Liver (tissue), 9 donors: ENCODE data around the gene UTS2R. TPM values are rescaled to one million over a fixed set of nuclear protein-coding genes. Genes with fewer than 3 reads are reported as not detected.

Experiments
- DNase-seq: peaks from one replicate; pipeline ENCODE4 v3.0.0-alpha.2; 2017; ENCODE audit warnings: low spot score
- H3K27ac ChIP-seq, 2 donors: one replicate each; pipeline ENCODE4 v1.7.0; 2013; ENCODE audit warnings: inconsistent platforms in 2 of 2, low read length in 2 of 2, control low read depth in 1 of 2, low read depth in 1 of 2, mild to moderate bottlenecking in 1 of 2
- H3K27me3 ChIP-seq, 4 donors: one replicate each; pipeline versions ENCODE4 v1.6.1 to v1.7.0; 2013; ENCODE audit warnings: low read length in 3 of 4, inconsistent platforms in 1 of 4, mild to moderate bottlenecking in 1 of 4, moderate library complexity in 1 of 4; ENCODE audit not compliant: control insufficient read depth in 4 of 4, insufficient read depth in 4 of 4
- H3K36me3 ChIP-seq, 4 donors: one replicate each; pipeline versions ENCODE4 v1.6.1 to v1.7.0; 2013; ENCODE audit warnings: low read length in 3 of 4, mild to moderate bottlenecking in 3 of 4, low read depth in 1 of 4, moderate library complexity in 1 of 4; ENCODE audit not compliant: control insufficient read depth in 4 of 4, insufficient read depth in 3 of 4
- H3K4me1 ChIP-seq, 4 donors: one replicate each; pipeline versions ENCODE4 v1.6.1 to v1.7.0; 2013; ENCODE audit warnings: low read length in 3 of 4, mild to moderate bottlenecking in 3 of 4, moderate library complexity in 1 of 4; ENCODE audit not compliant: control insufficient read depth in 4 of 4, insufficient read depth in 4 of 4
- H3K4me3 ChIP-seq, 3 donors: one replicate each; pipeline versions ENCODE4 v1.6.1 to v1.7.0; 2013; ENCODE audit warnings: low read length in 3 of 3, control low read depth in 1 of 3, low read depth in 1 of 3, mild to moderate bottlenecking in 1 of 3
- H3K9ac ChIP-seq, 2 donors: one replicate each; pipeline ENCODE4 v1.7.0; 2013; ENCODE audit warnings: low read length in 2 of 2, mild to moderate bottlenecking in 2 of 2, moderate library complexity in 2 of 2, control low read depth in 1 of 2, low read depth in 1 of 2
- H3K9me3 ChIP-seq, 4 donors: one replicate each; pipeline versions ENCODE4 v1.6.1 to v1.7.0; 2013; ENCODE audit warnings: low read length in 3 of 4; ENCODE audit not compliant: control insufficient read depth in 4 of 4
- ATF3 ChIP-seq: IDR thresholded peaks from 2 replicates; pipeline ENCODE4 v1.6.1; 2016; ENCODE audit warnings: antibody characterized with exemption
- CTCF ChIP-seq: fragments of 150-350 bp; IDR thresholded peaks from 2 replicates; pipeline ENCODE4 v1.5.1; 2017; ENCODE audit warnings: improper control_type of control experiment, low read depth, low read length; ENCODE audit not compliant: missing input control
- EGR1 ChIP-seq, 2 donors: IDR thresholded peaks; 2 replicates each; pipeline ENCODE4 v1.6.1; 2016 to 2018; ENCODE audit warnings: antibody characterized with exemption in 2 of 2, low read depth in 2 of 2
- FOXA1 ChIP-seq: IDR thresholded peaks from 2 replicates; pipeline ENCODE4 v1.6.1; 2016; ENCODE audit warnings: antibody characterized with exemption
- FOXA2 ChIP-seq: IDR thresholded peaks from 2 replicates; pipeline ENCODE4 v1.6.1; 2016; ENCODE audit warnings: antibody characterized with exemption
- GABPA ChIP-seq, 2 donors: IDR thresholded peaks in 1 of 2; conservative IDR thresholded peaks in 1 of 2; 2 replicates each; pipeline ENCODE4 v1.6.1; 2016; ENCODE audit warnings: antibody characterized with exemption in 2 of 2, mild to moderate bottlenecking in 1 of 2, moderate library complexity in 1 of 2
- HNF4A ChIP-seq, 2 donors: conservative IDR thresholded peaks; 2 replicates each; pipeline ENCODE4 v1.6.1; 2016; ENCODE audit warnings: antibody characterized with exemption in 2 of 2, mild to moderate bottlenecking in 2 of 2
- HNF4G ChIP-seq: IDR thresholded peaks from 2 replicates; pipeline ENCODE4 v1.6.1; 2016; ENCODE audit warnings: antibody characterized with exemption
- JUND ChIP-seq, 2 donors: IDR thresholded peaks; 2 replicates each; pipeline ENCODE4 v1.6.1; 2016; ENCODE audit warnings: antibody characterized with exemption in 2 of 2
- MAX ChIP-seq: IDR thresholded peaks from 2 replicates; pipeline ENCODE4 v1.6.1; 2016; ENCODE audit warnings: antibody characterized with exemption
- NR2F2 ChIP-seq: IDR thresholded peaks from 2 replicates; pipeline ENCODE4 v1.6.1; 2016; ENCODE audit warnings: antibody characterized with exemption
- RAD21 ChIP-seq, 2 donors: IDR thresholded peaks; 2 replicates each; pipeline ENCODE4 v1.6.1; 2016; ENCODE audit warnings: antibody characterized with exemption in 2 of 2, mild to moderate bottlenecking in 2 of 2
- REST ChIP-seq: IDR thresholded peaks from 2 replicates; pipeline ENCODE4 v1.6.1; 2016; ENCODE audit warnings: antibody characterized with exemption, mild to moderate bottlenecking
- RXRA ChIP-seq, 2 donors: IDR thresholded peaks; 2 replicates each; pipeline ENCODE4 v1.6.1; 2017 to 2018; ENCODE audit warnings: antibody characterized with exemption in 2 of 2, mild to moderate bottlenecking in 1 of 2
- SP1 ChIP-seq: IDR thresholded peaks from 2 replicates; pipeline ENCODE4 v1.6.1; 2018; ENCODE audit warnings: antibody characterized with exemption, mild to moderate bottlenecking
- TAF1 ChIP-seq: conservative IDR thresholded peaks from 2 replicates; pipeline ENCODE4 v1.6.1; 2016; ENCODE audit warnings: antibody characterized with exemption, mild to moderate bottlenecking
- YY1 ChIP-seq: IDR thresholded peaks from 2 replicates; pipeline ENCODE4 v1.6.1; 2016; ENCODE audit warnings: antibody characterized with exemption, mild to moderate bottlenecking
- ZBTB33 ChIP-seq: IDR thresholded peaks from 2 replicates; pipeline ENCODE4 v1.6.1; 2016; ENCODE audit warnings: antibody characterized with exemption
- WGBS: extraction: QIAGEN DNeasy Blood & Tissue Kit; methylation state at CpG from one replicate; pipeline ENCODE4 v1.1.7; 2013; 5-methylcytosine and 5-hydroxymethylcytosine counted together
- polyA plus RNA-seq, 2 donors: library from polyadenylated mRNA; stranded (reverse) in 1 of 2; unstranded in 1 of 2; fragments of 200-250 nt in 1 of 2; fragments of >200 nt in 1 of 2; fragmentation: Nextera tagmentation in 1 of 2; extraction: Ambion mirVana in 1 of 2; gene quantifications; one replicate each; pipeline versions ENCODE4 v1.2.1 to v1.2.3, GENCODE V29; 2013 to 2015
- total RNA-seq, 2 donors: library from RNA; depleted of rRNA; stranded (reverse); fragments of >200 nt; gene quantifications; one replicate each; pipeline ENCODE4 v1.2.3, GENCODE V29; 2014
- donor health status: healthy.
- donor health status: healthy.
- donor health status: healthy.
- donor health status: healthy.
- donor health status: healthy.

UTS2R gene
- total and polyA plus RNA-seq, 4 donors = not detected

- H3K27me3 ChIP-seq = peaks cover 0 to 3% (median 0%) of the 10 kb centered on the region in 4 donors
- no peak for DNase-seq
- whole genome bisulfite sequencing = 74% methylated on average over 20 of the region's 20 CpGs
- H3K9me3 ChIP-seq = no peaks in the 10 kb centered on the region
- H3K4me3 ChIP-seq = no peak overlapping the region
- H3K36me3 ChIP-seq = no peaks in the 10 kb centered on the region
- H3K27ac ChIP-seq = no peak overlapping the region
- no peak for TF ChIP-seq NR2F2
- H3K4me1 ChIP-seq = peaks cover 0 to 4% (median 2%) of the 10 kb centered on the region in 4 donors
- no peak overlapping the region for H3K9ac ChIP-seq
These were observed 14.7 kb upstream of the UTS2R start for GRCh38 chr17:82356845-82357355.

GRCh38 chr17:82357394-82357793 lies 14.2 kb upstream of the UTS2R start:
- Histone ChIP-seq H3K36me3 (no peaks in the 10 kb centered on the region), H3K4me1 (peaks cover 0 to 4% (median 1%) of the 10 kb centered on the region in 4 donors), H3K27me3 (peaks cover 0 to 3% (median 0%) of the 10 kb centered on the region in 4 donors), H3K9ac (no peak overlapping the region), H3K9me3 (no peaks in the 10 kb centered on the region), H3K4me3 (no peak overlapping the region), H3K27ac (no peak overlapping the region)
- WGBS = 85% methylated on average over 2 of the region's 2 CpGs
- no peak for DNase-seq
- TF ChIP-seq FOXA2 = no peak
- no peak for TF ChIP-seq HNF4A (conservative IDR thresholded peaks at IDR 0.05)
- TF ChIP-seq SP1 = no peak
- TF ChIP-seq GABPA (IDR thresholded peaks at IDR 0.05 in 1 of 2, conservative IDR thresholded peaks at IDR 0.05 in 1 of 2) = no peak
- no peak for TF ChIP-seq JUND (IDR thresholded peaks at IDR 0.05)
- TF ChIP-seq HNF4G = no peak
- no peak for TF ChIP-seq ZBTB33
- no peak for TF ChIP-seq REST
- TF ChIP-seq NR2F2 = no peak
- no peak for TF ChIP-seq MAX
- no peak for TF ChIP-seq YY1
- TF ChIP-seq RXRA (IDR thresholded peaks at IDR 0.05) = no peak
- TF ChIP-seq TAF1 = no peak
- TF ChIP-seq CTCF = no peak
- TF ChIP-seq ATF3 = no peak
- TF ChIP-seq FOXA1 = no peak
- no peak for TF ChIP-seq EGR1 (IDR thresholded peaks at IDR 0.05; ENCODE audit: low read depth in 2 of 2)
- no peak for TF ChIP-seq RAD21 (IDR thresholded peaks at IDR 0.05)
